RCC 7860 (cell line): ENCODE data around the gene ITGB5.

Experiments used
- DNase-seq: peaks from one replicate; pipeline ENCODE4 v3.0.0-alpha.2; 2015; ENCODE audit warnings: low spot score
- FAIRE-seq: peaks from 2 replicates; lab custom pipeline; 2012; peaks lifted over from hg19 to GRCh38; lab: Jason Lieb, UNC

Gene ITGB5

GRCh38 chr3:124887177-124887931, at the start of gene ITGB5:
ITGB5 (minus strand) TSS chr3:124887365; CDS start chr3:124887000, 365 bp downstream.
- no peak for FAIRE-seq

GRCh38 chr3:124935794-124936542, 48.8 kb upstream of the ITGB5 start:
- FAIRE-seq, result no peak

More at GRCh38 chr3:124887177-124887931, at the start of gene ITGB5:
- peak; percentile 70 for DNase-seq

GRCh38 chr3:124935264-124935663, 48.1 kb upstream of the ITGB5 start:
- FAIRE-seq (no peak), DNase-seq (no peak)

More at GRCh38 chr3:124935794-124936542, 48.8 kb upstream of the ITGB5 start:
- DNase-seq, result no peak

- DNase-seq, result no peak
- no peak for FAIRE-seq
These were observed 47.4 kb upstream of the ITGB5 start, which contains the start of gene MUC13 for GRCh38 chr3:124934577-124934976. MUC13 (minus strand) TSS chr3:124934751; CDS start chr3:124934712, 39 bp downstream.

- peak; percentile 77 for FAIRE-seq
- DNase-seq, result peak; percentile 51
These were observed 41.4 kb upstream of the ITGB5 start for GRCh38 chr3:124928333-124929202.

- FAIRE-seq (no peak), DNase-seq (no peak)
These were observed 40.4 kb upstream of the ITGB5 start for GRCh38 chr3:124927574-124928045.

- DNase-seq (no peak), FAIRE-seq (no peak)
These were observed 39.4 kb upstream of the ITGB5 start for GRCh38 chr3:124926426-124927101.

- DNase-seq (no peak), FAIRE-seq (no peak)
These were observed 37.6 kb upstream of the ITGB5 start for GRCh38 chr3:124924741-124925140.

- FAIRE-seq (no peak), DNase-seq (no peak)
These were observed 36.7 kb upstream of the ITGB5 start for GRCh38 chr3:124923833-124924232.

GRCh38 chr3:124920718-124921117, 33.6 kb upstream of the ITGB5 start:
- no peak for DNase-seq
- no peak for FAIRE-seq

GRCh38 chr3:124919756-124920155, 32.6 kb upstream of the ITGB5 start:
- FAIRE-seq, result no peak
- DNase-seq, result no peak

- DNase-seq, result no peak
- no peak for FAIRE-seq
These were observed 31.4 kb upstream of the ITGB5 start for GRCh38 chr3:124918524-124918923.

- FAIRE-seq (no peak), DNase-seq (no peak)
These were observed 29.8 kb upstream of the ITGB5 start for GRCh38 chr3:124916837-124917409.

- DNase-seq (no peak), FAIRE-seq (no peak)
These were observed 28.1 kb upstream of the ITGB5 start for GRCh38 chr3:124915254-124915653.

GRCh38 chr3:124907957-124908356, 20.8 kb upstream of the ITGB5 start:
- no peak for FAIRE-seq
- no peak for DNase-seq

GRCh38 chr3:124904835-124905492, 17.8 kb upstream of the ITGB5 start:
- FAIRE-seq, result no peak
- no peak for DNase-seq

GRCh38 chr3:124903896-124904834, 17.0 kb upstream of the ITGB5 start:
- DNase-seq (no peak), FAIRE-seq (no peak)

- no peak for DNase-seq
- FAIRE-seq, result no peak
These were observed 9.8 kb upstream of the ITGB5 start for GRCh38 chr3:124896824-124897526.
